WTC11 (cell line): Measurements from ENCODE around the gene OR2AK2.

Experiments used
- CREB1 ChIP-seq: sonication (generic); formaldehyde crosslinking; IDR thresholded peaks from 2 replicates; pipeline ENCODE4 v1.8.0; 2023; ENCODE audit warnings: mild to moderate bottlenecking, missing genetic modification reagents
- CTCF ChIP-seq: fragments of 200-600 bp; IDR thresholded peaks from 2 replicates; pipeline ENCODE4 v1.8.0; 2022; ENCODE audit warnings: antibody characterized with exemption
- FOXP1 ChIP-seq: sonication (generic); formaldehyde crosslinking; IDR thresholded peaks from 2 replicates; pipeline ENCODE4 v1.8.0; 2022; ENCODE audit warnings: missing genetic modification reagents, mild to moderate bottlenecking, moderate library complexity, borderline replicate concordance
- MAX ChIP-seq: sonication (generic); formaldehyde crosslinking; IDR thresholded peaks from 2 replicates; pipeline ENCODE4 v1.8.0; 2022; ENCODE audit warnings: mild to moderate bottlenecking, missing genetic modification reagents
- NR1H2 ChIP-seq: sonication (generic); formaldehyde crosslinking; IDR thresholded peaks from 2 replicates; pipeline ENCODE4 v1.9.0; 2021; ENCODE audit warnings: mild to moderate bottlenecking, moderate library complexity, missing genetic modification reagents
- NR3C1 ChIP-seq: sonication (generic); formaldehyde crosslinking; conservative IDR thresholded peaks from 2 replicates; pipeline ENCODE4 v1.8.1; 2023; ENCODE audit warnings: low read depth, mild to moderate bottlenecking, missing genetic modification reagents
- PRDM15 ChIP-seq: sonication (generic); formaldehyde crosslinking; IDR thresholded peaks from 2 replicates; pipeline ENCODE4 v1.8.0; 2022; ENCODE audit warnings: missing genetic modification reagents
- TCF7 ChIP-seq: sonication (generic); formaldehyde crosslinking; IDR thresholded peaks from 2 replicates; pipeline ENCODE4 v1.8.0; 2022; ENCODE audit warnings: mild to moderate bottlenecking, low read depth, missing genetic modification reagents, moderate library complexity
- TP53 ChIP-seq: sonication (generic); formaldehyde crosslinking; IDR thresholded peaks from 2 replicates; pipeline ENCODE4 v1.8.1; 2023; ENCODE audit warnings: mild to moderate bottlenecking, missing genetic modification reagents
- ZNF423 ChIP-seq: fragments of 250-450 bp; sonication (Bioruptor Pico); IDR thresholded peaks from 2 replicates; pipeline ENCODE4 v2.1.2; 2022; ENCODE audit warnings: mild to moderate bottlenecking, moderate library complexity

- TF ChIP-seq PRDM15 (CRISPR knock-in tag) (no peak), CREB1 (CRISPR knock-in tag) (no peak), CTCF (no peak), FOXP1 (no peak), TCF7 (CRISPR knock-in tag) (no peak), ZNF423 (CRISPR knock-in tag) (no peak), MAX (CRISPR knock-in tag) (no peak), NR1H2 (CRISPR knock-in tag) (no peak), NR3C1 (CRISPR knock-in tag) (no peak), TP53 (CRISPR knock-in tag) (no peak)
These were observed 45.1 kb upstream of the OR2AK2 start, which contains the start of gene OR2T8 for GRCh38 chr1:247919952-247920351.
